OCI-LY1 (cell line): ENCODE measurements around the gene ZNF415.

Experiments
- H2AFZ ChIP-seq: fragments of 200-600 bp; sonication (generic), shearing (Covaris generic); 2 replicates; pipeline ENCODE4 v1.6.0; 2014; ENCODE audit warnings: antibody characterized with exemption, mild to moderate bottlenecking, low read length
- H3F3A ChIP-seq: fragments of 200-600 bp; sonication (generic), shearing (Covaris generic); 2 replicates; pipeline ENCODE4 v1.6.0; 2014; ENCODE audit warnings: mild to moderate bottlenecking, antibody characterized with exemption, low read length, moderate library complexity; ENCODE audit not compliant: insufficient read depth
- H3K27ac ChIP-seq: fragments of 200-600 bp; sonication (generic); 2 replicates; pipeline ENCODE4 v1.5.1; 2014; ENCODE audit warnings: low read length, mixed run types, mild to moderate bottlenecking, low read depth; ENCODE audit not compliant: poor library complexity, severe bottlenecking
- H3K27me3 ChIP-seq: fragments of 200-600 bp; sonication (generic); 2 replicates; pipeline ENCODE4 v1.6.0; 2014; ENCODE audit warnings: antibody characterized with exemption, mild to moderate bottlenecking, low read length, moderate library complexity; ENCODE audit not compliant: insufficient read depth
- H3K36me3 ChIP-seq: fragments of 200-600 bp; sonication (generic); 2 replicates; pipeline ENCODE4 v1.6.1; 2014; ENCODE audit warnings: mild to moderate bottlenecking, antibody characterized with exemption, low read length, moderate library complexity, mixed read lengths; ENCODE audit not compliant: insufficient read depth
- H3K4me1 ChIP-seq: fragments of 200-600 bp; sonication (generic); 2 replicates; pipeline ENCODE4 v1.5.1; 2014; ENCODE audit warnings: mild to moderate bottlenecking, low read length, moderate library complexity; ENCODE audit not compliant: insufficient read depth, severe bottlenecking
- H3K4me2 ChIP-seq: fragments of 200-600 bp; sonication (generic), shearing (Covaris generic); 2 replicates; pipeline ENCODE4 v1.6.1; 2014; ENCODE audit warnings: low read length
- H3K4me3 ChIP-seq: fragments of 200-600 bp; sonication (generic); 2 replicates; pipeline ENCODE4 v1.5.1; 2014; ENCODE audit warnings: low read length, low read depth, mild to moderate bottlenecking, mixed read lengths; ENCODE audit not compliant: poor library complexity, severe bottlenecking
- H3K79me2 ChIP-seq: fragments of 200-600 bp; shearing (Covaris generic); 2 replicates; pipeline ENCODE4 v1.6.1; 2016; ENCODE audit warnings: mixed run types, low read length, mixed read lengths; ENCODE audit not compliant: insufficient read depth
- H3K9ac ChIP-seq: fragments of 200-600 bp; sonication (generic), shearing (Covaris generic); 2 replicates; pipeline ENCODE4 v1.6.1; 2014; ENCODE audit warnings: mild to moderate bottlenecking, low read length, mixed read lengths
- H3K9me2 ChIP-seq: fragments of 200-600 bp; sonication (generic), shearing (Covaris generic); 2 replicates; pipeline ENCODE4 v1.6.1; 2014; ENCODE audit warnings: low read depth, mild to moderate bottlenecking, low read length, mixed read lengths
- H3K9me3 ChIP-seq: fragments of 200-600 bp; shearing (Covaris generic); 2 replicates; pipeline ENCODE4 v1.6.1; 2014; ENCODE audit warnings: low read length, mixed read lengths
- H4K20me1 ChIP-seq: fragments of 200-600 bp; sonication (generic), shearing (Covaris generic); 2 replicates; pipeline ENCODE4 v1.6.0; 2016; ENCODE audit warnings: mild to moderate bottlenecking, low read length; ENCODE audit not compliant: insufficient read depth
- EZH2 ChIP-seq: fragments of 200-600 bp; sonication (generic), shearing (Covaris generic); IDR thresholded peaks from 2 replicates; pipeline ENCODE4 v1.8.0; 2017; ENCODE audit warnings: borderline replicate concordance, mixed run types, mild to moderate bottlenecking, antibody characterized with exemption, low read length, moderate library complexity, mixed read lengths
- TF ChIP-seq, protein P1 (sequence below): fragments of 200-600 bp; sonication (generic), shearing (Covaris generic); IDR thresholded peaks from 2 replicates; pipeline ENCODE4 v1.5.1; 2017; ENCODE audit warnings: mild to moderate bottlenecking, antibody characterized with exemption, low read length, moderate library complexity, mixed read lengths

ZNF415 gene

DNA sequence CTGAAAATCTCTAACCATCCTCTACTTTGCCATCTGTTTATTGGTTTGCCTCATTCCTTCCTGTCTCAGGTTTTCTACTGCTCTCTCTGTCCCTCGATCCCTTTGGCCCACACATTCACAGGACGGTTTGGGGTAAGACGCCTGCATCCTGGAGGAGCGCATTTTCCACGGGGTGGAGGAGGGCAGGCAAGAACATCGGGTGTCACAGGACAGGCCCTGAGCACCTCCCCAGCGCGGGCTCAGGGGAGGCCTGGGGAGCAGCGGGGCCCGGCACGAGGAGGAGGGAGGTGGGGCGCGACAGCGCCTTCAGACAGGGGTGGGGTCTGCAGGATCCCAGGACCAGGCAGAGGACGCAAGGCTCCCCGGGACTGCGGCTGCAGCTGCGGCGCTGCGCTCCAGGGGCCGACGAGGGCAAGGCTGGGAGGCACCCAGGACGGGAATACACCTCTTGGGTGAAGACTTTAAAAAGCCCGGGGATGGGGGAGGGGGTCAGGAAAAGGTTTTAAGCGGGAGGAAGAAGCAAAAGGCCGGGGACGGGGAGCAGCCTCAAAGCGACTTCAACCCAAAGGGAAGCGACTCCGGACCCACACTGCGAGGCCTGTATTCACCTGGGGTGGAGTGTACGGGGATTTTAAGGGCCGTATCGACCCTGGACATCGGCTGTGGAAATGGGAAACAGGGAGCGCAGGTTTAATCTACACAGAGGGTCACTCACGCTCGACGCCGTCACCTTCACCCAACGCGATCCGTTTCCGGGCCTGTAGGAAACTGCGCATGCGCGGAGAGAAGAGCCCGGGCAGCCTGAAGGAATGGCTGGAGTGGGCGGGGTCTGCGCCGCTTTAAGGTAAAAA is at the start of gene ZNF415:
Gene ZNF415 (minus strand): TSS at position 770 of the 851 bp plus-strand sequence. CDS start 10,234 bp downstream, outside the sequence.
- Histone ChIP-seq H2AFZ (no peak within 1 kb of the TSS), H3K36me3 (no peaks in the 10 kb centered on the region), H3K27me3 (no peaks in the 10 kb centered on the region), H3K9ac (peak within 1 kb of the TSS; percentile 60), H3K9me2 (no peaks in the 10 kb centered on the region), H3K4me1 (no peaks in the 10 kb centered on the region), H3K4me3 (peak within 1 kb of the TSS; percentile 62), H3K27ac (no peak within 1 kb of the TSS), H3K4me2 (peak within 1 kb of the TSS; percentile 63), H4K20me1 (no peaks in the 10 kb centered on the region), H3K9me3 (peaks cover 5% of the 10 kb centered on the region; the same call in 1 of the 2 replicates), H3K79me2 (no peaks in the 10 kb centered on the region), H3F3A (no peaks in the 10 kb centered on the region)
- TF ChIP-seq, protein P1, sequence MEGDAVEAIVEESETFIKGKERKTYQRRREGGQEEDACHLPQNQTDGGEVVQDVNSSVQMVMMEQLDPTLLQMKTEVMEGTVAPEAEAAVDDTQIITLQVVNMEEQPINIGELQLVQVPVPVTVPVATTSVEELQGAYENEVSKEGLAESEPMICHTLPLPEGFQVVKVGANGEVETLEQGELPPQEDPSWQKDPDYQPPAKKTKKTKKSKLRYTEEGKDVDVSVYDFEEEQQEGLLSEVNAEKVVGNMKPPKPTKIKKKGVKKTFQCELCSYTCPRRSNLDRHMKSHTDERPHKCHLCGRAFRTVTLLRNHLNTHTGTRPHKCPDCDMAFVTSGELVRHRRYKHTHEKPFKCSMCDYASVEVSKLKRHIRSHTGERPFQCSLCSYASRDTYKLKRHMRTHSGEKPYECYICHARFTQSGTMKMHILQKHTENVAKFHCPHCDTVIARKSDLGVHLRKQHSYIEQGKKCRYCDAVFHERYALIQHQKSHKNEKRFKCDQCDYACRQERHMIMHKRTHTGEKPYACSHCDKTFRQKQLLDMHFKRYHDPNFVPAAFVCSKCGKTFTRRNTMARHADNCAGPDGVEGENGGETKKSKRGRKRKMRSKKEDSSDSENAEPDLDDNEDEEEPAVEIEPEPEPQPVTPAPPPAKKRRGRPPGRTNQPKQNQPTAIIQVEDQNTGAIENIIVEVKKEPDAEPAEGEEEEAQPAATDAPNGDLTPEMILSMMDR: no peak
- TF ChIP-seq EZH2: no peak

DNA sequence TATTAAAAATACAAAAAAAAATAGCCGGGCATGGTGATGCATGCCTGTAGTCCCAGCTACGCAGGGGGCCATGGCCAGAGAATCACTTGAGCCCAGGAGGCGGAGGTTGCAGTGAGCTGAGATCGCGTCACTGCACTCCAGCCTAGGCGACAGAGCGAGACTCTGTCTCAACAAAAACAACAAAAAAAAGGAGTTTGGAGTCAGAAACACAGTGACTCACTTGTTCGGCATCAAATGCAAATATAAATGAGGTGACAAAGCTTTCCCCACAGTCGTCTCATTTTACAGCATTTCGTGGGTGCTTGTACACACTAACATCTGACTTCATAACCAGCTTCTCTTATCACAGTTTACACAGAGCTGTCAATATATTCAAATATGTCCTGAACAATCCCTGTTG is 49.5 kb upstream of the ZNF415 start:
- Histone ChIP-seq H3K79me2 (no peaks in the 10 kb centered on the region), H3K4me1 (no peaks in the 10 kb centered on the region), H3K36me3 (no peaks in the 10 kb centered on the region), H3K4me2 (no peak overlapping the region), H3K27ac (no peak overlapping the region), H3K9ac (no peak overlapping the region), H3K4me3 (no peak overlapping the region), H3K27me3 (no peaks in the 10 kb centered on the region), H3K9me2 (no peaks in the 10 kb centered on the region), H3F3A (no peaks in the 10 kb centered on the region), H4K20me1 (no peaks in the 10 kb centered on the region), H3K9me3 (no peaks in the 10 kb centered on the region), H2AFZ (no peak overlapping the region)
- TF ChIP-seq EZH2: no peak
- TF ChIP-seq, protein P1: no peak

DNA sequence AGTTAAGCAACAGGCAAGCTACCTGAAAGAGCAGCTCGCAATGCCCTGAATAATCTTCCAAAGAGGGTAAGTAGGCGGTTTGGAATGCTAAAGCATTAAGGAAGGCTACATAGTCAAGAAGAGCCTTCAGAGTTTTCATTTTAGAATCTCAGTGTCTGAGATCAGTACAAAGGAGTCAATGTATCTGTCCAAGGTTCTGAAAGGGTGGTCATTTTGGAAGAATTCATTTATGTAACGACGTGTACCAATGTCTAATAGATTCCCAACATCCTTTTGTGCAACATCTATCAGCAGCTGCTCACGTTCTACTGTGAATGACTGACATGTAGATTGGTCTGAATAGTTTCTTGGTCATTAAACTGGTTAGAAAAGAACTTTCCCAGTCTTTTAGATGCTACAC is 45.3 kb upstream of the ZNF415 start:
- Histone ChIP-seq H3K36me3 (no peaks in the 10 kb centered on the region), H3K4me3 (no peak overlapping the region), H3F3A (no peaks in the 10 kb centered on the region), H3K4me2 (no peak overlapping the region), H4K20me1 (no peaks in the 10 kb centered on the region), H3K27ac (no peak overlapping the region), H3K9me2 (no peaks in the 10 kb centered on the region), H3K27me3 (no peaks in the 10 kb centered on the region), H3K4me1 (no peaks in the 10 kb centered on the region), H2AFZ (no peak overlapping the region), H3K9me3 (no peaks in the 10 kb centered on the region), H3K9ac (no peak overlapping the region), H3K79me2 (no peaks in the 10 kb centered on the region)
- TF ChIP-seq EZH2: no peak
- TF ChIP-seq, protein P1: no peak
